CD14-positive monocyte (primary cell): ENCODE results near the gene VCL. TPM values are rescaled to one million over a fixed set of nuclear protein-coding genes. Genes with fewer than 3 reads are reported as not detected.
A peak's percentile ranks its signal among the peaks of the same experiment; 100 is the strongest.

Experiments used
- DNase-seq, 3 donors: peaks; one replicate each; pipeline ENCODE4 v3.0.0-alpha.2; 2011 to 2022
- H2AFZ ChIP-seq: 2 replicates; pipeline ENCODE4 v1.6.0; 2012; ENCODE audit warnings: mild to moderate bottlenecking, low read depth, low read length, inconsistent platforms; ENCODE audit not compliant: insufficient read depth, poor library complexity, severe bottlenecking
- H3K27ac ChIP-seq, 2 donors: 1 replicate in 1 of 2; 2 replicates in 1 of 2; pipeline ENCODE4 v1.5.1; 2012 to 2013; ENCODE audit warnings: low read length in 2 of 2, control low read depth in 1 of 2, inconsistent platforms in 1 of 2, low read depth in 1 of 2, mild to moderate bottlenecking in 1 of 2
- H3K27me3 ChIP-seq, 2 donors: one replicate each; pipeline versions ENCODE4 v1.6.0 to v1.6.1; 2011 to 2013; ENCODE audit warnings: low read length in 2 of 2; ENCODE audit not compliant: control insufficient read depth in 2 of 2, insufficient read depth in 2 of 2
- H3K36me3 ChIP-seq, 2 donors: replicated peaks in 1 of 2; 1 replicate in 1 of 2; 2 replicates in 1 of 2; pipeline versions ENCODE4 v1.5.1 to v1.6.1; 2012 to 2013; ENCODE audit warnings: low read length in 2 of 2, control low read depth in 1 of 2, inconsistent platforms in 1 of 2, mild to moderate bottlenecking in 1 of 2; ENCODE audit not compliant: insufficient read depth in 2 of 2, control insufficient read depth in 1 of 2
- H3K4me1 ChIP-seq, 2 donors: 1 replicate in 1 of 2; 2 replicates in 1 of 2; pipeline versions ENCODE4 v1.5.1 to v1.6.1; 2012 to 2013; ENCODE audit warnings: low read length in 2 of 2, control low read depth in 1 of 2, inconsistent platforms in 1 of 2, mild to moderate bottlenecking in 1 of 2, moderate library complexity in 1 of 2; ENCODE audit not compliant: insufficient read depth in 2 of 2, control insufficient read depth in 1 of 2
- H3K4me2 ChIP-seq: replicated peaks from 2 replicates; pipeline ENCODE3; 2012; ENCODE audit warnings: low read length, moderate library complexity, mild to moderate bottlenecking; ENCODE audit not compliant: poor library complexity, severe bottlenecking; ENCODE audit errors: extremely low read depth
- H3K4me3 ChIP-seq, 3 experiments: fragments of 200-600 bp in 1 of 3; sonication (generic) in 1 of 3; replicated peaks in 1 of 3; 1 replicate in 2 of 3; 2 replicates in 1 of 3; pipeline ENCODE4 v1.5.1; 2011 to 2013; ENCODE audit warnings: low read length in 3 of 3, mild to moderate bottlenecking in 3 of 3, control low read depth in 2 of 3, low read depth in 2 of 3, inconsistent platforms in 1 of 3, moderate library complexity in 1 of 3
- H3K79me2 ChIP-seq: 2 replicates; pipeline ENCODE4 v1.6.0; 2012; ENCODE audit warnings: mild to moderate bottlenecking, control low read depth, inconsistent platforms, low read length, moderate library complexity; ENCODE audit not compliant: insufficient read depth
- H3K9ac ChIP-seq: 2 replicates; pipeline ENCODE4 v1.6.0; 2017; ENCODE audit warnings: low read length, mild to moderate bottlenecking; ENCODE audit not compliant: insufficient read depth, poor library complexity, severe bottlenecking
- H3K9me3 ChIP-seq, 2 donors: replicated peaks in 1 of 2; 1 replicate in 1 of 2; 2 replicates in 1 of 2; pipeline versions ENCODE4 v1.5.1 to v1.6.1; 2012 to 2013; ENCODE audit warnings: low read length in 2 of 2, control low read depth in 1 of 2; ENCODE audit not compliant: control insufficient read depth in 1 of 2, insufficient read depth in 1 of 2
- H4K20me1 ChIP-seq: 2 replicates; pipeline ENCODE4 v1.6.0; 2012; ENCODE audit warnings: mild to moderate bottlenecking, low read length, control low read depth, moderate library complexity; ENCODE audit not compliant: insufficient read depth
- H3K27ac Mint-ChIP-seq, 7 donors: one replicate each; pipeline ENCODE4 v1.8.0; 2020; ENCODE audit warnings: mild to moderate bottlenecking in 7 of 7, mixed read lengths in 7 of 7, moderate library complexity in 6 of 7, inconsistent platforms in 2 of 7
- H3K27me3 Mint-ChIP-seq, 3 donors: one replicate each; pipeline ENCODE4 v1.8.0; 2021 to 2022; ENCODE audit warnings: low read depth in 3 of 3, mild to moderate bottlenecking in 3 of 3, mixed read lengths in 3 of 3, moderate library complexity in 3 of 3, inconsistent platforms in 1 of 3
- H3K36me3 Mint-ChIP-seq, 2 donors: one replicate each; pipeline ENCODE4 v1.8.0; 2020; ENCODE audit warnings: mixed read lengths in 2 of 2, inconsistent platforms in 1 of 2, mild to moderate bottlenecking in 1 of 2
- H3K4me1 Mint-ChIP-seq: one replicate; pipeline ENCODE4 v1.8.0; 2020; ENCODE audit warnings: mild to moderate bottlenecking, mixed read lengths
- H3K4me3 Mint-ChIP-seq, 2 donors: one replicate each; pipeline ENCODE4 v1.8.0; 2020; ENCODE audit warnings: mild to moderate bottlenecking in 2 of 2, mixed read lengths in 2 of 2, moderate library complexity in 1 of 2
- H3K9me3 Mint-ChIP-seq, 7 donors: one replicate each; pipeline ENCODE4 v1.8.0; 2020 to 2022; ENCODE audit warnings: mixed read lengths in 7 of 7, mild to moderate bottlenecking in 6 of 7, moderate library complexity in 6 of 7, inconsistent platforms in 2 of 7
- CTCF ChIP-seq: fragments of 200-600 bp; IDR thresholded peaks from one replicate; pipeline ENCODE4 v1.8.0; 2022; ENCODE audit warnings: antibody characterized with exemption, mild to moderate bottlenecking
- WGBS: methylation state at CpG from one replicate; pipeline ENCODE4 v1.1.5; 2013; ENCODE audit warnings: missing lambda C conversion rate; ENCODE audit not compliant: insufficient coverage; 5-methylcytosine and 5-hydroxymethylcytosine counted together
- intact Hi-C, 2 donors: fragments of 100-400 bp; cut with micrococcal nuclease; formaldehyde crosslinking; loops; one replicate each; pipeline versions ENCODE4 v1.15.0 to v1.15.1; 2023
- polyA plus RNA-seq, 3 donors: library from polyadenylated mRNA; depleted of rRNA in 1 of 3; unstranded in 2 of 3; stranded (reverse) in 1 of 3; fragments of 300-500 nt in 2 of 3; fragments of >200 nt in 1 of 3; fragmentation: Illumina TruSeq in 2 of 3; gene quantifications; 1 replicate in 2 of 3; 2 replicates in 1 of 3; pipeline ENCODE4 v1.2.3, GENCODE V29; 2012 to 2021

The VCL gene
- polyA plus RNA-seq, 3 donors = 39.1 to 68.4 (median 52.8) TPM

GRCh38 chr10:73989594-73990150 is 8.2 kb upstream of the VCL start:
- Histone ChIP-seq H3K27ac (peak overlapping the region in 1 of 2 donors; percentile 48), H3K79me2 (no peaks in the 10 kb centered on the region), H3K4me2 (no peak overlapping the region), H3K36me3 (no peaks in the 10 kb centered on the region), H3K4me1 (peaks cover 43 to 47% of the 10 kb centered on the region in 2 donors), H4K20me1 (no peaks in the 10 kb centered on the region), H2AFZ (no peak overlapping the region), H3K27me3 (no peaks in the 10 kb centered on the region), H3K9ac (no peak overlapping the region), H3K9me3 (no peaks in the 10 kb centered on the region), H3K4me3 (no peak overlapping the region)
- peak overlapping the region in 4 of 7 donors; percentile 15 to 38 (median 28) for H3K27ac Mint-ChIP-seq
- H3K4me3 Mint-ChIP-seq = no peak overlapping the region
- peaks cover 42% of the 10 kb centered on the region for H3K4me1 Mint-ChIP-seq
- intact Hi-C loops = loop anchor here (5.0 to 10.0 kb wide), 2 partner anchors 32 to 85 kb away; no protein-coding TSS in a partner anchor
- WGBS = 100% methylated on average over 1 of the region's 2 CpGs
- TF ChIP-seq CTCF = no peak
- H3K36me3 Mint-ChIP-seq = no peaks in the 10 kb centered on the region
- H3K9me3 Mint-ChIP-seq = peaks cover 0 to 1% (median 0%) of the 10 kb centered on the region in 7 donors
- DNase-seq = no peak
- H3K27me3 Mint-ChIP-seq = peaks cover 0 to 5% (median 0%) of the 10 kb centered on the region in 3 donors

GRCh38 chr10:73991203-73991883 is 6.6 kb upstream of the VCL start:
- 83% methylated on average over 2 of the region's 3 CpGs for WGBS
- Histone ChIP-seq H3K4me3 (peak overlapping the region in 1 of 3 experiments; percentile 18), H3K36me3 (no peaks in the 10 kb centered on the region), H2AFZ (no peak overlapping the region), H3K27ac (peak overlapping the region; percentile 95), H3K4me2 (peak overlapping the region; percentile 50), H3K79me2 (no peaks in the 10 kb centered on the region), H3K4me1 (peaks cover 51 to 53% of the 10 kb centered on the region in 2 donors), H3K9ac (no peak overlapping the region), H3K27me3 (no peaks in the 10 kb centered on the region), H4K20me1 (no peaks in the 10 kb centered on the region), H3K9me3 (no peaks in the 10 kb centered on the region)
- Mint-ChIP-seq H3K4me3 (peak overlapping the region; percentile 34 to 46), H3K27me3 (peaks cover 0 to 5% (median 0%) of the 10 kb centered on the region in 3 donors), H3K4me1 (peaks cover 50% of the 10 kb centered on the region), H3K36me3 (no peaks in the 10 kb centered on the region), H3K27ac (peak overlapping the region; percentile 96 to 100 (median 99)), H3K9me3 (peaks cover 0 to 2% (median 0%) of the 10 kb centered on the region in 7 donors)
- TF ChIP-seq CTCF = no peak
- intact Hi-C loops = loop anchor here (5.0 to 10.0 kb wide), 2 partner anchors 34 to 87 kb away; no protein-coding TSS in a partner anchor
- DNase-seq = no peak
